HG03575 (cell line): ENCODE results near the gene TCERG1L.
"Not testable (repeated sequence)": the region's sequence is repeated elsewhere in the genome, so short reads cannot be mapped to it uniquely, and the experiment has no call there.

Source experiments
- ATAC-seq: cut with Tn5 transposase; IDR thresholded peaks from one replicate; pipeline ENCODE4 v1.9.1; 2021; ENCODE audit not compliant: unreplicated experiment, insufficient number of reproducible peaks, low FRiP score; ENCODE audit errors: extremely low read depth

TCERG1L gene

DNA sequence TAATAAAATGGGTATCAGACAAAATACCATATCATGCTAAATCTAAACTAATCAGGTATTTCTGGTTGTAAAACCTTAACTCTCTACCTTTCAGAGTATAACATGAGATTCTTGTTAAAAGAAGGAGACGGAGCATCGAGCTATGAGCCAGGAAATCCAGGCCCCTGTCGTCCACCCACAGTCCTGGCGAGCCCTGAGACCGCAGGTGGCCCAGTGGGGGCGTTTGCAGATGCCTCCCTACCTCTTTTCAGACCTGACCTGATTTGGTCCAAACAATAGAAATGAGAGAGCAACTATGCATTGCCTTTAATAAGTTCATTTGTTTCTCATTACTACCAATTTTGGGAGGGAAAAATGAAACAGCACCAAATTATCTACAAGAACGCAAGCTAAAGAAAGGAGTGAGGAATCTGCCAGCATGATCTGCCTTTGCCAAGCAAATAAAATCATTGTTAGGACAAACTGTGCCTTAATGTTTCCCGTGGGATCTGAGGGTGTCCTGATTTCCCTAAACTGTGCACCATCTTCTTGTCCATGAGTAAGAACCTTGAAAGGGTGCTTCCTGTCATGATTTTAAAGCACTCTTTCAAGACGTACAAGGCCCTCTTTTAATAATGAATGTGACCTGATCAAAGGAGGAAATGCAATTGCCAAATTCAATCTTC is 166.7 kb downstream of the TCERG1L start:
- no peak for ATAC-seq

DNA sequence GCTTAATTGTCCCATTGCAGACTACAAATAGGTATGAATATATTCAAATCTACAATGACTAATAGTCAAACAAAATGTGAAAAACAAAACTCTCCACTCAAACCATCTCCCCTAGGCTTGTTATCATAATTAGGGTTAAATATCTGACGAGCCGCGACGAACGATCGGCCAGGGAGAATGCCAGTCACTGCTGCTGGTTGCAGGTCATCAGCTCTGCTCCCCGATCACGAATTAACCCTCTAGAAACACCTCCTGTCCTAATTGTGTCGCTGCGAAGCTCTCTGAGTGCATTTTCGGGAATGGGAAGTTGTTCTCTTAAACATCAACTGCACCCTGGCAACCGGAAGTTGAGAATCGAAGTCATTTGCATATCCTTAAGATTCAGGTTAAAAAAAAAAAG is 167.3 kb downstream of the TCERG1L start:
- ATAC-seq = no peak

DNA sequence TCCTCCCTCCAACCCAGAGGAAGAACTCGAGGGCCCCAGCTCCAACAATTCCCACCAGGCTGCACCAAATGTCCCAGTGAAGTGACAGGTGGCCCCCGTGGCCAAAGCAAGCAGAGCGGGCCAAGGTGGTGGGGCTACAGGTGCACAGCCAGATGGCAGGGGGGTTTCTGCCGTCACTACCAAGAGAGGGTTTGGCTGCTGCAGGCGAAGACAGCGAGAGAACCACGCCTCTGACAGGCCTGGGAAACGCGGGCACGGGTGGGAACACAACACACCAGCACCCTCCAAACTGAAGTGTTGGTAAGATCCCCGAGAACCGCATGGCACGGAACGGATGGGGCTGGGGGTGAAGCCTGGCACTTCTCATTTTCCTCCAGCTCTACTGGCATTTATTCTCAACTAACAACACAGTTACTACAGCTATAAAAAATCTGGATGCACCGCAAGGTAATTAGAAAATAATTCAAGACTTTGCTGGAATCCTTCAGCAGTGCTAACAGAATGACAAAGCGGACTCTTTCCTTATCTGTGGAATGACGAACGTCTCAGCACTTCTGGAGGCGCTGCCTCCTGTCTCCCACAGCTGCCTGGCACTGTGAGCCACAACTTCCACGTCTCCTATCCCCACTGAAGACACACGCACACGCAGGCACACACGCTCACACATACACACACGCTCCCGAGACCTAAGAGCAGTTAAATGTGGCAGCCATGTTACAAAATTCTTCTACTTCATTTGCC is 167.9 kb downstream of the TCERG1L start:
- ATAC-seq = no peak

DNA sequence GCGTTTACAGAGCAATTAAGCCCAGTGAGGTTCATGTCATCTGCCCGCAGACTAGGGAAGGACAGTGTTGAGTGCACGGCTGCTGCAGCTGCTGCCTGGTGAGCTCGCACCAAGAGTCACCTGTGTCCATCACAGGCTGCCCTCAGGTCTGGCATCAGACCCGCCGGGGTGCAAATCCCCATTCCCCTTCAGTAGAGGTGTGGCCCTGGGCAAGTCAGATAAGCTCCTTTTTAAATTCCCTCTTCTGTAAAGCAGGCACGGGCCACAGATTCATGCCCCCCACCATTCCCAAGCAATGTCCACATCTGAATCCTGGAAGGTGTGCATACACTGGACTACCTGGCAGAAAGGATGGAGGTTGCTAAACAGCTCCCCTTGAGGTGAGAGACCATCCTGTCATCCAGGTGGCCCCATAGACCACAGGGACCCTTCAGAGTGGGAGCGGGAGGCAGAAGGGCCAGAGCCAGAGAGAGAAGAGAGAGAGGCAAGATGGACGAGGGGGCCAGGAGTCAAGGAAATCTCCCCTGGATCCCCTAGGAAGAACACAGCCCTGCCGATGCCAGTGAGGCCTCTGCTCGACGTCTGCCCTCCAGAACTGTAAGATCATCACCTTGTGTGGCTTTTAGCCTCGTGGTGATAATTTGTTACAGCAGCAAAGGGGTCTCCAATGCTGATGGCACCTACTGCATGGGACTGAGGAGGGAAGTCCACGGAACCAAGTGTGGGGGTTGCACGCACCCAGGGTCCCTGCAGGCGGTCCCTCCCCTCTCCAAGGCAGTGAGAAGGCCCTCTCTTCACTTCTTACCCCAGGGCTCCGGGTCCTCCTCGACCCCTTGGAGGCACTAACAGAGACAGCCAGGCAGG is 168.8 kb downstream of the TCERG1L start:
- ATAC-seq = no peak

DNA sequence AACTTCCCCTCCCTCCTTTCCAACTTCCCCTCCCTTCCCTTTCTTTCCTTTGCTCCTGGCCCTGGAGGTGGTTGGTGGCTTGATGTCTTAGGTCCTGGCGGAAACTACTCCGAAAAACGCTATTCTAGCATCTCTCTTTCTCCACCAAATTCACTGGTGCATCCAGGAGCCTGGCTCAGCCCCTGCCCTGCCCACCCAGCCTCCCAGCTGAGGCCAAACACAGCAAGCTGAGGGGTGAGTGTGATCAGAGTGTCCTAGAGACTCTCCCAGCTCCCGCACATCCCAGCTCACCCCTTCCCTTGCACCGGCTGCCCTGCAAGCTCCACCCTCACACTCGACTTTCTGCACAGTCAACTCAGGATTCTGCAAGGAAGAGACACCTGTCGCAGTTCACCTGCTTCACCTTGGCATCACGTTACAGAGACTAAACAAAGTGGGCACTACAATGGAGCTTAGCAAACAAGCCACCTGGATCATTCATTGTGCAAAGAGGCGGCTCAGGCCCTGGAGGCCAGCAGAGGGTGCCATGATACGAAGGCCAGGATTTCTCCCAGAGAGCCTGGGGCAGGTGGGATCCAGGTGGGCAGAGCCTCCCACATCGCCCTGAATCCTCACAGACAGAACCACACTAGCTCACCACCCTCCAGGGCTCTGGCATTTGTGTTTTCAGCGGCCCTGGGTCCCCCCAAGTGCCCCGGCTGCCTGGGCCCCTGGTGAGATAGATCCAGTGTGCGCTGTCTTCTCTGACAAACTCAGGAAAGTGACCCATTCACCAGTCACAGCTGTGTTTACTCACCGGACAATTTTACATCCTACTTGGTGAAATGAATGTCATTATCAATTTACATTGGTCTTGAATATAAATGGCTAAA is 169.6 kb downstream of the TCERG1L start:
- no peak for ATAC-seq

DNA sequence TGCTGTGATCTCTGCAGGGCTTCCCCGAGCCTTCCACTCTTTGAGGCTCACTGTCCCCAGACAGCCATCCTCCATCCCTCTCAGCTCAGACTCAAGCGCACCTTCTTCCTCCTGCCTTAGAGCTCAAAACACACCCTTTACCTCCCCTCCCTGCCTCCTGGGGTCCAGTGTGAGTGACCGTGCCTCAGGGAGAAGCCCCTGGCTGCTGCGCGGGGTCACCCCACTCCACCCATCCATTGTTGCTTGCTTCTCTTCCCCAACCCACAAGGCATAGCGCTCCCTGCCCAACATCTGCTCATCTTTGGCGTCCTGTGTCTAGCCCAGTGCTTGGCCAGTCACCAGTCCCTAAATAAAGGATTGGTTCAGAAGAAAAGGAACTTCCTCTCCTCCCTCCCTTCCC is 170.3 kb downstream of the TCERG1L start:
- ATAC-seq = no peak

DNA sequence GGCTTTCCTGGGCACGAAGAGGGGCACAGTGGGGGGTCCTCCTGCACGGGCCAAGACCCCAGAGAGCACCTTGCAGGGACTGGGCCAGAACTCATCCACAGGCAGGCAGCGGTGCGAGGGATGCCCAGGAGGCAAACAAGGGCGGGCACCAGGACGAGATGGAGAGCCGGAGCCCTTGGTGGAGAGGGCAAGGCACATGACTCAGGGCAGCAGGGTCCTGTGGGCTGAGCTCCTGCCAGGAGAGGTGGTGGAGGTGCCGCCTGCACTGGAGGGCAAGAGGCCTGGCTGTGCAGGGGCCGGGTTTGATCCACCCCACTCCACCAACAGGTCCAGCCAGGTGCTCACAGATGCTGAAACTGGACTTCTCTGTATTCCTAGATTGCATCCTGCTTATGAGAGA is 170.9 kb downstream of the TCERG1L start:
- no peak for ATAC-seq

DNA sequence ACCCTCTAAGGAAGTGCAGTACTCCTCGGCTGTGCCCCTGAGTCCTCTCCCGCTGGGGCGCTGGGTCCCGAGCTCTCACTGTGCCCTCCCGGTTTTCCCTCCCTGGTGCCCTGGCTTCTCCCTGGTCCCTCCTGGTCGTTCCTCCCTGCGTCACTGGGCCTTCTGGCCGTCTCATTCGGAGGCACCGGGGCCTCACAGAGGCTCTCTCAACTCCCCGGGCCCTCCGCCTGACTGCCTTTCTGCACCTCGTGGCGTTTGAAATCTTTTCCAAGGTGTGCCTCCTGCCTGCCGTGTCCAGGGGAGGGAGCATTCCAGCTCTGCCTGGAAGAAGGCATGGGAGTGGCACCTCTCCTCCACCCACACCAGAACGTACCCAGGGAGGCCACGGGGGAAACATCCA is 174.3 kb downstream of the TCERG1L start:
- no peak for ATAC-seq

DNA sequence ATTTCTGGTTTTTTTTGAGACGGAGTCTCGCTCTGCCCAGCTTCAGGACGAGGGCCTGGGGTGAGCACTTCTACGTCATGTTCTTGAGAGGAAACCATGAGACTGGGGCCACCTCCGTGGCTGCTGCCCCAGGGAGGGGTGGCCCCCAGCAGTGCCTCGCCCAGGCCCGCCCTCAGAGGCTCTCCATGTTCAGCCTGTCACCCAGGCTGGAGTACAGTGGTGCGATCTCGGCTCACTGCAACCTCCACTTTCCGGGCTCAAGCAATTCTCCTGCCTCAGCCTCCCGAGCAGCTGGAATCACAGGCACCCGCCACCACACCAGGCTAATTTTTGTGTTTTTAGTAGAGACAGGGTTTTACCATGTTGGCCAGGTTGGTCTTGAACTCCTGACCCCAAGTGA is 175.2 kb downstream of the TCERG1L start:
- ATAC-seq = not testable (repeated sequence)

DNA sequence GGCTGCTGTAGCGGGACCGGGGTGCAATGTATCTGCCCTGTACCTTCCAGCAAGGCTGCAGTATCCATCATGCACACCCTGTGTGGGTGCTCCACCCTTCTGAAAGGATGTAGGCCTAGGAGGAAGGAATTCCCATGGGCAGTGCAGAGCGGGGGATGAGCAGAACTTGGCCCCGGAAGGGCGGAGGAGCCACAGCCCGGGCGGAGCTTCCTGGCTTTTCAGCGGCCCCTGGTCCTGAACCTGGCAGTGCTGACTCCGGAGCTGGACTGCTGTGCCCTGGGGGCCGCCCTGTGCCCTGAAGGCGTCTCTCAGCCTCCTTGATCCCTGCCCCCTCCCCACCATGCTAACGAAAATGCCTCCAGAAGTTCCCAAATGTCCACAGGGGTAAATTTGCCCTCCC is 175.8 kb downstream of the TCERG1L start:
- ATAC-seq = no peak

DNA sequence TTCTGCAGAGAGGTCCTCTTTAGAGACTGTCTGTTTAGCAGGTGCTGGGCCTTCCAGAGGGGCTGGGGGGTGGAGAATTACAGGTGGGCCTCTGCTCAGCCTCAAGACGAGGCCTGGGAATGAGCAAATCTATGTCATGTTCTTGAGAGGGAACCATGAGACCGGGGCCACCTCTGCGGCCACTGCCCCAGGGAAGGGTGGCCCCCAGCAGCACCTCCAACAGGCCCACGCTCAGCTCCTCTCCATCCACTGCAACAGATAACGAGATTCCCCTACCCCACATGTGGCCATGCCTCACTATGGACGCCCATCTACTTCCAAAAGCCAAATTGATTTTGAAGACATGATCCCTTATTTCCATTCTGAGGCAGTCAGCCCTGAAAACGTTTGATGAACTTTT is 176.9 kb downstream of the TCERG1L start:
- no peak for ATAC-seq

DNA sequence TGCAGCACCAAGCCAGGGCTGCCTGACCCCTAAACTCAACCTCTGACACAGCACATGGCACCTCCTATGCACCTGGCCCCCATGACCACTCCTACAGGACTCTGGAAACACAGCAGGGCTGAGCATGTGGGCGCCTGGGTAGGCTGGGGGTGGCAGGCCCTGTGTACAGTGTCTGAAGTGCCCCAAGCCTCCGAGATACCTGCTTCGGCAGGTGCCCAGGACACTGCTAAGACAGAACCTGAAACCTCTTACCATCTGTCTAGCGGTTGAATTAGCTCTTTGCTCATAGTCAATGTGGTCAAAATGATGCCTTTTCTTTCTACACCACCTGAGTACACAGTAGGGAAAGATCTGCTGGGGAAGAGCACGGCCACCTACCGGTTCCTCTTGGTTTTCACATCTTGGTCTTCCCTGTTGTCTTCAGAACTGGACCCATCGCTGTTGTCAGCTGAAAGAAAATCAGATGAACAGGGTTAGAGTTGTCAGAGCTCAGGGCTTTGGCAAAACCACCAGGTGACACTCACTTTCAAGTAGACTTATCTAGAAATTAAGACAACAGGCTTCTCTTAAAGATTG is 177.4 kb downstream of the TCERG1L start:
- no peak for ATAC-seq

DNA sequence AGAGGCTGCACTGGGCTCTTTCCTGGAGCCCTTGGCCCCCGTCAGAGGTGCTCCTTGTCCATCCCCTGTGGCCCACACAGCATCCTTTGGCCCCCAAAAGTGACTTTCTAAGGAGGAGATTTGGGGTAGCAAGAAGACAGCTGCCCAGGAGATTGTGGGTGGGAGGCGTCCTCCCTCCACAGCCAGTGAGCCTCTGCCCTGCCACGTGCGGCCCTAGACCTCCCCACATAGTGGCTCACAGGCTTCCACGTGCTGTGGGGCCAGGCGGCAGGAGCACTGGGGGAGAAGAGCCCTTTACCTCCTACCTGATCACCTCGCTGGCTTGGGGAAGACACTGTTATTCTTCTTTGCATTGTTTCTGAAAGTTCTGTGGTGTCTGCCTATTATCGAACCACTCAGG is 178.8 kb downstream of the TCERG1L start:
- ATAC-seq = no peak

DNA sequence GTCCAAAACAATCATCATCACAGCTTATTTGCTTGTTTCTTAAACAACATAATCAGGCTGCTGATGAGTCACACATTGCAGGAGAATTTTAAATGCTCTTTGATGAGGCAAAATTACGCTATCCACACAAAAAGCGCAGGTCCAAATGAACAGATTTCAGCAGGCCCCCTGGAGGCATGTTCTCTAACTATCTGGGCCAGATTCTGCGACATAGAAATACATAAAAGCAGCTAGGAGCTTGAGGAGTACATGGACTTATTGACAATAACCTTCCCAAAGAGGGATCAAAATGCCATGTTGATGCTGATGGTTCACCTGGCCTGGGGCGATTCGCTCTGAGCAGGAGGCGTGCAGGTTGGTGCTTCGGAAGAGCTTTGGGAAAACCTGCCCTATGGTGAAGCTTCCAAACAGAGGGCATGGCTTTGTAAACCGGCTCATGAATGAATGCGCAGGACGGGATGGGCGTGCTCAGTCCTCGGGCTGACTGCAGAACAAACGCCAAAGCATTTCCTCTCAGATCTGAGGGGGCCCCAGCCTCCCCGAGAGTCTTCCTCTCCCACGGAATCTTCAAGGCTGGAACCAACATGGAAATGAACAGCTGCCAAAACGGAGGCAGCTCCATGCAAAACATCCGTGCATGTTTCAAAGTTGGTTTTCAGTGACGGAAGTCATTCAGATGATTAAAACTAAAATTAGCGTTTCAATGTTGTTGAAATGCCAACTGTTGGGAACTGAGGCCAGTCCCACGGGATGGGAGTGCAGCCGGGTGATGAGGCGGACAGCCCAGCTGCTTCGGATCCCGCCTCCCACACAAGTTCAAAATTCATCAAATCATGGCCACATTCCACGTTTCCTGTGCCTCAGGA is 179.6 kb downstream of the TCERG1L start:
- no peak for ATAC-seq

DNA sequence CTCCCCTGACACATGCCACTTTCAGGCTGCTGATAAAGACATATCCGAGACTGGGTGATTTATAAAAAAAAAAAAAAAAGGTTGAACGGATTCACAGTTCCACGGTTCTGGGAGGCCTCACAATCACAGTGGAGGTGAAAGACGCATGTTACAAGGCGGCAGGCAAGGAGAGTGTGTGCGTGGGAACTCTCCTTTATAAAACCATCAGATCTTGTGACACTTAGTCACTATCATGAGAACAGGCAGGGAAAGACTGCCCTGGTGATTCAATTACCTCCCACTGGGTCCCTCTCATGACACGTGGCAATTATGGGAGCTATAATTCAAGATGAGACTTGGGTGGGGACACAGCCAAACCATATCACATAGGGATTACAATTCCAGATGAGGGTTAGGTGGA is 181.5 kb downstream of the TCERG1L start:
- no peak for ATAC-seq

DNA sequence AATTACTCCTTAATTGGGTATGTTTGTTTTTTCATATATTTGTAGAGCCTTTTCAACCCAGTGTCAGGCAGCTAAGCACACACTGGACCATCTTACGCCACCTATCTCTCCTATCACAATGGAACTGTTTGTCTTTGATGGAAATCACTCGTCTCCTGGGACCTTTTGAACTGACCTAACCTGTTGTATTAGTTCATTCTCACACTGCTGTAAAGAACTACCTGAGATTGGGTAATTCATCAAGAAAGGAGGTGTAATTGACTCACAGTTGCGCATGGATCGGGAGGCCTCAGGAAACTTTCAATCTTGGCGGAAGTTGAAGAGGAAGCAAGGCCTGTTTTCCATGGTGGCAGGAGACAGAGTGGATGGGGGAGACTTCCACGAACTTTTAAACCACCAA is 182.0 kb downstream of the TCERG1L start:
- ATAC-seq = no peak

DNA sequence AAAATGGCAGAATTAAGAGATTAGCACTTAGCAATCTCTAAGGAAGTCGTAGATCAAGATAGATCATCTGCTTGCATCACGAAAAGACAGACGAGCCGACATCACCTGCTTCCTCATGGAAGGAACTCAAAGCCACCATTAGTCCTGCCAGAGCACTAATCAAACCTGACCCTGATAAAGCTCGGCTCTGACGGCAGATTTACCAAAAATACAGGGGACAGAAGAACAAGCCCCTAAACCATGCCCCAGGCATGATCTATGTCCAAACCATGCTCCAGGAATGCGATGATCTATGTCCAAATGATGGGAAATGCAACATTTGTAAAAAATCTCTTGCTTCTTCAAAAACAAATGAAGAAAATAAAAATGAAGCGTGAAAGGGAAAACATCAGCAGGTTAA is 182.8 kb downstream of the TCERG1L start:
- ATAC-seq = no peak

DNA sequence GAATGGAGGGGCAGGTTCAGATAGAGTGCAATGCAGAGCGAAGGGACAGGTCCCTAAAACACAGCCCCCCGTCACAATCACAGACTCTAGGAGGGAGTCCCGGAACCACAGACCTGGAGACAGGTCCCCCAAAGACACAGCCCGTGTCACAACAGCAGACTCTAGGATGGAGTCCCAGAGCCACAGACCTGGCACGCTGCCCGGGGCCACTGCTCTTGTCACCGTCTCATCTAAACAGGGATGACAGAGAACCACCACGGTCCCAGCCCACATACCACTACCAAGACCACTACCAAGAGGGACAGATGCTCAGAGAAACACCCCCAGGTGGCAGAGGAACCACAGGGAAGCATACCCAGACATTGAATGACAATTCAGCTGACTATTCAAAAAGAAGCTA is 183.9 kb downstream of the TCERG1L start:
- no peak for ATAC-seq
